ENCODE results near the gene RIPOR2. TPM values are rescaled to one million over a fixed set of nuclear protein-coding genes. Genes with fewer than 3 reads are reported as not detected.
A peak's percentile ranks its signal among the peaks of the same experiment; 100 is the strongest.

Gene RIPOR2
- total and polyA plus RNA-seq, 10 of the 15 experiments (the other 5 are each of a cell fraction or from before 2014, with no cell fraction given) = 22.2 to 48.2 (median 34.7) TPM

- TF ChIP-seq E4F1 (IDR thresholded peaks at IDR 0.05; ENCODE audit: borderline replicate concordance, partially characterized antibody) (no peak), PAX8 (IDR thresholded peaks at IDR 0.05) (no peak), DPF2 (IDR thresholded peaks at IDR 0.05) (0 out of 2 replicates have a peak, but pooled peaks have one; percentile 45), ELK1 (IDR thresholded peaks at IDR 0.05; ENCODE audit: low read depth, low read length) (no peak), STAT1 (conservative IDR thresholded peaks at IDR 0.05) (no peak), YY1 (IDR thresholded peaks at IDR 0.05; ENCODE audit: low read depth, low read length) (no peak), ZNF24 (IDR thresholded peaks at IDR 0.05) (no peak), MEF2B (IDR thresholded peaks at IDR 0.05; ENCODE audit: partially characterized antibody, poor library complexity, severe bottlenecking) (peak; percentile 93), MTA2 (IDR thresholded peaks at IDR 0.05; ENCODE audit: low read depth) (0 out of 2 replicates have a peak, but pooled peaks have one; percentile 47), ATF2 (IDR thresholded peaks at IDR 0.05; ENCODE audit: low read length) (peak; percentile 72), ATF7 (IDR thresholded peaks at IDR 0.05; ENCODE audit: low read depth) (0 out of 2 replicates have a peak, but pooled peaks have one; percentile 35), EP300 (IDR thresholded peaks at IDR 0.05; ENCODE audit: borderline replicate concordance in 1 of 2, control insufficient read depth in 1 of 2, low read depth in 2 of 2, low read length in 2 of 2) (no peak; a peak in 1 of 4 replicates), IRF4 (IDR thresholded peaks at IDR 0.05; ENCODE audit: low read depth, low read length) (no peak), JUNB (IDR thresholded peaks at IDR 0.05) (peak; percentile 70)
These were observed 38.7 kb upstream of the RIPOR2 start (continued) for GRCh38 chr6:24974182-24975171.
